Measurements from ENCODE around the gene EPS8. TPM values are rescaled to one million over a fixed set of nuclear protein-coding genes. Genes with fewer than 3 reads are reported as not detected.

Gene EPS8
- polyA plus RNA-seq, 3 donors = 4.1 to 4.8 (median 4.3) TPM

DNA sequence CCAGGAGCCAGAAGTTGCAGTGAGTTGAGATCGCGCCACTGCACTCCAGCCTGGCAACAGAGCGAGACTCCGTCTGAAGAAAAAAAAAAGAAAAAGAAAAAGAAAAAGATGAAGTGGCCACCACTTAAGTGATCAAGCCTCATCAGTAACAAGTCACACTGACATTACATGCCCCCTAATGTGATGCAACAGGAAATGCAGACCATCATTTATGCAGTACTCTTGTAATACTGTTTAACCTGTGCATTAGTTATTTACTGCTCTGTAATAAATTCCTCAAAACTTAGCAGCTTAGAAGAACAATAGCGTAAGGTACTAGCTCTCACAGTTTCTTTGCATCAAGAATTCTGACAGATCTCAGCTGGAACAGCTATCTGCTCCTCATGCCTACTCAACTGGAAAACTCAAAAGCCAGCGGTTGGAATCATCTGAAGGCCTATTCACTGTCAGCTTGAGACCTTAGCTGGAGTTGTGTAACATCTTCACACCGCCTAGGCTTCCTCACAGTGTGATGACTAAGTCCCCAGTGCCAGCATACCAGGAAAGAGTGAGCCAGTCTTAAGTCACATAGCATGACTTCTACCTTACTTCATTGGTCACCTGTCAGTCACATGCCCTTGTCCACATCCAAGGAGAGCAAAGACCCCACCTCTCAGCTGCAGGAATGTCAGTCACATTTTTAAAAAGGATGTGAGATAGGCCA is 31.5 kb downstream of the EPS8 start:
- H3K27me3 ChIP-seq (ENCODE audit: control insufficient read depth in 2 of 2, insufficient read depth in 2 of 2, low read length in 2 of 2) = no peaks in the 10 kb centered on the region
- Mint-ChIP-seq H3K27me3 (ENCODE audit: low read depth in 3 of 3) (peaks cover 0 to 5% (median 0%) of the 10 kb centered on the region in 3 donors), H3K36me3 (no peaks in the 10 kb centered on the region), H3K27ac (peak overlapping the region in 1 of 7 donors; percentile 22), H3K9me3 (peaks cover 0 to 6% (median 0%) of the 10 kb centered on the region in 7 donors), H3K4me1 (peaks cover 8% of the 10 kb centered on the region), H3K4me3 (no peak overlapping the region)
- 57% methylated on average over 3 of the region's 7 CpGs for WGBS (ENCODE audit: insufficient coverage)
- peaks cover 0 to 4% of the 10 kb centered on the region in 2 donors for H3K4me1 ChIP-seq (ENCODE audit: control insufficient read depth in 1 of 2, insufficient read depth in 2 of 2, low read length in 2 of 2)
- no peak overlapping the region for H3K4me3 ChIP-seq (replicated peaks in 1 of 3; ENCODE audit: low read depth in 2 of 3, low read length in 3 of 3)
- no peak overlapping the region for H3K4me2 ChIP-seq (replicated peaks; ENCODE audit: extremely low read depth, low read length, poor library complexity, severe bottlenecking)
- intact Hi-C loops (cut with micrococcal nuclease) = no loop called here
- no peak overlapping the region for H3K9ac ChIP-seq (ENCODE audit: insufficient read depth, low read length, poor library complexity, severe bottlenecking)
- H3K36me3 ChIP-seq (replicated peaks in 1 of 2; ENCODE audit: control insufficient read depth in 1 of 2, insufficient read depth in 2 of 2, low read length in 2 of 2) = no peaks in the 10 kb centered on the region
- no peaks in the 10 kb centered on the region for H3K9me3 ChIP-seq (replicated peaks in 1 of 2; ENCODE audit: control insufficient read depth in 1 of 2, insufficient read depth in 1 of 2, low read length in 2 of 2)
- peak; percentile 48 to 81 (median 56) for DNase-seq
- peak overlapping the region; percentile 11 for H2AFZ ChIP-seq (ENCODE audit: insufficient read depth, low read depth, low read length, poor library complexity, severe bottlenecking)
- no peaks in the 10 kb centered on the region for H4K20me1 ChIP-seq (ENCODE audit: insufficient read depth, low read length)
- TF ChIP-seq, protein P1, sequence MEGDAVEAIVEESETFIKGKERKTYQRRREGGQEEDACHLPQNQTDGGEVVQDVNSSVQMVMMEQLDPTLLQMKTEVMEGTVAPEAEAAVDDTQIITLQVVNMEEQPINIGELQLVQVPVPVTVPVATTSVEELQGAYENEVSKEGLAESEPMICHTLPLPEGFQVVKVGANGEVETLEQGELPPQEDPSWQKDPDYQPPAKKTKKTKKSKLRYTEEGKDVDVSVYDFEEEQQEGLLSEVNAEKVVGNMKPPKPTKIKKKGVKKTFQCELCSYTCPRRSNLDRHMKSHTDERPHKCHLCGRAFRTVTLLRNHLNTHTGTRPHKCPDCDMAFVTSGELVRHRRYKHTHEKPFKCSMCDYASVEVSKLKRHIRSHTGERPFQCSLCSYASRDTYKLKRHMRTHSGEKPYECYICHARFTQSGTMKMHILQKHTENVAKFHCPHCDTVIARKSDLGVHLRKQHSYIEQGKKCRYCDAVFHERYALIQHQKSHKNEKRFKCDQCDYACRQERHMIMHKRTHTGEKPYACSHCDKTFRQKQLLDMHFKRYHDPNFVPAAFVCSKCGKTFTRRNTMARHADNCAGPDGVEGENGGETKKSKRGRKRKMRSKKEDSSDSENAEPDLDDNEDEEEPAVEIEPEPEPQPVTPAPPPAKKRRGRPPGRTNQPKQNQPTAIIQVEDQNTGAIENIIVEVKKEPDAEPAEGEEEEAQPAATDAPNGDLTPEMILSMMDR (IDR thresholded peaks at IDR 0.05) = no peak
- H3K27ac ChIP-seq (ENCODE audit: low read depth in 1 of 2, low read length in 2 of 2) = no peak overlapping the region
- no peaks in the 10 kb centered on the region for H3K79me2 ChIP-seq (ENCODE audit: insufficient read depth, low read length)

DNA sequence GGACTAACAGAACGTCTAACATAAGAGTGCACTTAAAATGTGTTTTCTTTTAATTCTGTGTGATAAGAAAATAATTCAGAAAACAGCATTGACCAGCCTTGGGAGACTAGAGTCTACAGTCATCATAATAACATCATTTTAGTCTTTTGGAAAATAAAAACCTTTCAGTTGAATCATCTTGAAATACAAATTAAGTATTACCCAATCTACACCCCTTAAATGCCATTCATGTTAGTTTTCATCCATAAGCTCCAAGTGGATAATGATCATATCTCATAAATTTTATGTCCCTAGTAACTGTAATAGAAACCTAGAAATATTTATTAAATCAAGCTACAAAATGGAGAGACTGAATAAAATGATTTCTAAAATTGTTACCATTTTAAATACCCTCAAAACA is 32.4 kb downstream of the EPS8 start:
- intact Hi-C loops (cut with micrococcal nuclease) = no loop called here
- Mint-ChIP-seq H3K4me1 (peaks cover 8% of the 10 kb centered on the region), H3K27ac (no peak overlapping the region), H3K27me3 (ENCODE audit: low read depth in 3 of 3) (peaks cover 0 to 4% (median 0%) of the 10 kb centered on the region in 3 donors), H3K4me3 (no peak overlapping the region), H3K36me3 (no peaks in the 10 kb centered on the region), H3K9me3 (peaks cover 0 to 4% (median 0%) of the 10 kb centered on the region in 7 donors)
- no peak overlapping the region for H3K4me3 ChIP-seq (replicated peaks in 1 of 3; ENCODE audit: low read depth in 2 of 3, low read length in 3 of 3)
- H3K79me2 ChIP-seq (ENCODE audit: insufficient read depth, low read length) = no peaks in the 10 kb centered on the region
- H3K9me3 ChIP-seq (replicated peaks in 1 of 2; ENCODE audit: control insufficient read depth in 1 of 2, insufficient read depth in 1 of 2, low read length in 2 of 2) = no peaks in the 10 kb centered on the region
- H3K27ac ChIP-seq (ENCODE audit: low read depth in 1 of 2, low read length in 2 of 2) = no peak overlapping the region
- H3K9ac ChIP-seq (ENCODE audit: insufficient read depth, low read length, poor library complexity, severe bottlenecking) = no peak overlapping the region
- H3K4me2 ChIP-seq (replicated peaks; ENCODE audit: extremely low read depth, low read length, poor library complexity, severe bottlenecking) = no peak overlapping the region
- H3K4me1 ChIP-seq (ENCODE audit: control insufficient read depth in 1 of 2, insufficient read depth in 2 of 2, low read length in 2 of 2) = peaks cover 0 to 4% of the 10 kb centered on the region in 2 donors
- H3K36me3 ChIP-seq (replicated peaks in 1 of 2; ENCODE audit: control insufficient read depth in 1 of 2, insufficient read depth in 2 of 2, low read length in 2 of 2) = no peaks in the 10 kb centered on the region
- WGBS (ENCODE audit: insufficient coverage) = no CpG with 5 or more reads among the region's 1 CpG
- TF ChIP-seq, protein P1 (IDR thresholded peaks at IDR 0.05) = no peak
- H3K27me3 ChIP-seq (ENCODE audit: control insufficient read depth in 2 of 2, insufficient read depth in 2 of 2, low read length in 2 of 2) = no peaks in the 10 kb centered on the region
- no peak for DNase-seq
- no peaks in the 10 kb centered on the region for H4K20me1 ChIP-seq (ENCODE audit: insufficient read depth, low read length)
- no peak overlapping the region for H2AFZ ChIP-seq (ENCODE audit: insufficient read depth, low read depth, low read length, poor library complexity, severe bottlenecking)
